SK-N-MC (cell line): ENCODE measurements around the gene CNPY1.

Experiments
- EZH2 ChIP-seq: fragments of 200-600 bp; sonication (generic); IDR thresholded peaks from one replicate; pipeline ENCODE4 v1.6.1; 2017; ENCODE audit warnings: antibody characterized with exemption
- POLR2AphosphoS5 ChIP-seq: IDR thresholded peaks from 2 replicates; pipeline ENCODE4 v1.6.1; 2012; ENCODE audit warnings: mild to moderate bottlenecking, low read depth, low read length, borderline replicate concordance

- TF ChIP-seq EZH2 (no peak), POLR2AphosphoS5 (no peak)
Observed at GRCh38 chr7:155562106-155562505, 15.7 kb upstream of the CNPY1 start.
